AG04450 (cell line): ENCODE measurements around the gene GNAI2. TPM values are rescaled to one million over a fixed set of nuclear protein-coding genes. Genes with fewer than 3 reads are reported as not detected.
A peak's percentile ranks its signal among the peaks of the same experiment; 100 is the strongest.

Experiments
- CTCF ChIA-PET: fragments of 300-600, 350-600 bp; formaldehyde crosslinking; extraction: SDS; loops from one replicate; lab custom pipeline; 2022; ENCODE audit warnings: antibody characterized with exemption, inconsistent platforms; lab: Charles Lee
- POLR2A ChIA-PET: fragments of 350-600 bp; formaldehyde crosslinking; extraction: SDS; loops from one replicate; lab custom pipeline; 2021; ENCODE audit warnings: antibody characterized with exemption, inconsistent platforms; lab: Yijun Ruan, JAX
- DNase-seq: peaks from one replicate; pipeline ENCODE4 v3.0.0-alpha.2; 2011; ENCODE audit warnings: low read depth, low spot score
- H3K27ac ChIP-seq: one replicate; pipeline ENCODE4 v1.5.1; 2012; ENCODE audit warnings: low read depth, low read length, control low read depth
- H3K27me3 ChIP-seq: one replicate; pipeline ENCODE4 v1.6.0; 2012; ENCODE audit warnings: low read length; ENCODE audit not compliant: control insufficient read depth, insufficient read depth
- H3K4me3 ChIP-seq: 2 replicates; pipeline ENCODE4 v1.5.1; 2011; ENCODE audit warnings: mild to moderate bottlenecking, low read depth, low read length, control low read depth
- H3K9me3 ChIP-seq: 2 replicates; pipeline ENCODE4 v1.5.1; 2012; ENCODE audit warnings: low read length; ENCODE audit not compliant: control insufficient read depth, insufficient read depth
- CTCF ChIP-seq: IDR thresholded peaks from 2 replicates; pipeline ENCODE4 v1.5.1; 2011; ENCODE audit warnings: low read depth, low read length, control low read depth, inconsistent platforms
- polyA plus RNA-seq: library from polyadenylated mRNA; depleted of rRNA; stranded (reverse); fragments of >200 nt; gene quantifications from 2 replicates; pipeline ENCODE4 v1.2.3, GENCODE V29; 2011

Gene GNAI2
- polyA plus RNA-seq, 1 experiment: 603 TPM

- no peak overlapping the region for H3K27ac ChIP-seq
- POLR2A ChIA-PET: interaction anchor here (0.8 to 0.9 kb wide), 2 partner anchors 10 to 62 kb away, joined by 3 to 4 read pairs; no protein-coding TSS in a partner anchor
Measured at GRCh38 chr3:50288387-50289007, 52.5 kb downstream of the GNAI2 start.

GRCh38 chr3:50289130-50289529 lies 53.1 kb downstream of the GNAI2 start:
- CTCF ChIA-PET: interaction anchor here (0.8 kb wide), 1 partner anchor 18 kb away, joined by 3 read pairs; no protein-coding TSS in a partner anchor
- Histone ChIP-seq H3K9me3 (no peaks in the 10 kb centered on the region; the same call in 1 of the 2 replicates), H3K27me3 (no peaks in the 10 kb centered on the region), H3K27ac (no peak overlapping the region), H3K4me3 (no peak overlapping the region)
- TF ChIP-seq CTCF: no peak
- POLR2A ChIA-PET: interaction anchor here (0.8 kb wide), 1 partner anchor 62 kb away, joined by 4 read pairs; no protein-coding TSS in a partner anchor
- DNase-seq: no peak

More at GRCh38 chr3:50288387-50289007, 52.5 kb downstream of the GNAI2 start:
- DNase-seq: no peak
- Histone ChIP-seq H3K4me3 (no peak overlapping the region), H3K9me3 (no peaks in the 10 kb centered on the region; the same call in 1 of the 2 replicates), H3K27me3 (no peaks in the 10 kb centered on the region)
- CTCF ChIA-PET: interaction anchor here (0.8 kb wide), 1 partner anchor 17 kb away, joined by 3 read pairs; no protein-coding TSS in a partner anchor
- no peak for TF ChIP-seq CTCF

DNA sequence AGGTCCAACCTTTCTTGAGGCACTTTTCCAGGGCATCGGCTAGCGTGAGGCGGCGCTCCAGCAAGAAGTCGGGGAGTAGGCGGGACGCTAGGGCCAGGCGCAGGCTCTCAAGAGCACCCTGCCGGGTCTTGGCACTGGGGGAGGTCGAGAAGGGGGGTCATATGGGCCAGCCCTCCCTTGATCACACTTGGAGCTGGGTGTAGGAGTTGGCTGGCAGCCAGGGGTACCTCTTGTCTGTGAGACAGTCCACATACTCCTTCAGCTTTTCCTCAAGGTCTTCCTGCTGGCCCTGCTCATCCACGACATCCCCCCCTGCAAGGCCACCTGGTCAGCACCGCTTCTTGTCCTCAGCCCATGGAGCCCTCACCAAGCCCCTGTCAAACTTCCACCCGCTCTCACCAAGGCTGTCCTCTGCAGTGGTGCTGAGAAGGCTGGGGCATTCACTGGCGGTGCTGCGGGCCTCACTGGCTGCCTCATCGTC lies 54.2 kb downstream of the GNAI2 start:
- no peak for TF ChIP-seq CTCF
- CTCF ChIA-PET: no interaction called here
- POLR2A ChIA-PET: no interaction called here

GRCh38 chr3:50292159-50293078 lies 56.4 kb downstream of the GNAI2 start, which contains the start of gene IFRD2:
TSS of gene IFRD2 (minus strand) at chr3:50292429. CDS start at chr3:50292274, 155 bp downstream.
- CTCF ChIA-PET: interaction anchor here (1.1 kb wide), 1 partner anchor 32 kb away, joined by 3 read pairs; no protein-coding TSS in a partner anchor
- DNase-seq: peak; percentile 91
- Histone ChIP-seq H3K27me3 (no peaks in the 10 kb centered on the region), H3K4me3 (peak within 1 kb of the TSS; percentile 80), H3K9me3 (no peaks in the 10 kb centered on the region; the same call in 1 of the 2 replicates), H3K27ac (peak within 1 kb of the TSS; percentile 61)
- POLR2A ChIA-PET: interaction anchor here (0.6 to 2.1 kb wide), 6 partner anchors 11 to 751 kb away, joined by 3 to 7 read pairs (median 4); partner anchors contain the start of gene TUSC2
- no peak for TF ChIP-seq CTCF

More for the DNA sequence above, 54.2 kb downstream of the GNAI2 start:
- H3K4me3 ChIP-seq: no peak overlapping the region
- no peak overlapping the region for H3K27ac ChIP-seq
- H3K27me3 ChIP-seq: no peaks in the 10 kb centered on the region
- no peaks in the 10 kb centered on the region; the same call in 1 of the 2 replicates for H3K9me3 ChIP-seq
- no peak for DNase-seq
